ENCODE data around the gene COG2.

GRCh38 chr1:230686747-230687146 lies 44.5 kb downstream of the COG2 start:
- TF ChIP-seq CTCF (conservative IDR thresholded peaks at IDR 0.05) (no peak), ZFX (IDR thresholded peaks at IDR 0.05) (no peak)

Measured in C4-2B (cell line).